HepG2 (cell line): Measurements from ENCODE around the gene TOLLIP. TPM values are rescaled to one million over a fixed set of nuclear protein-coding genes. Genes with fewer than 3 reads are reported as not detected.
A peak's percentile ranks its signal among the peaks of the same experiment; 100 is the strongest.

ENCODE experiments used
- BORCS8-MEF2B ChIP-seq: sonication (generic); formaldehyde crosslinking; IDR thresholded peaks from 2 replicates; pipeline ENCODE4 v1.8.0; 2022; ENCODE audit warnings: mild to moderate bottlenecking, missing genetic modification reagents
- KDM5A ChIP-seq: fragments of 200-600 bp; sonication (generic); IDR thresholded peaks from 2 replicates; pipeline ENCODE4 v1.7.0; 2018; ENCODE audit warnings: antibody characterized with exemption, mild to moderate bottlenecking, low read length, borderline replicate concordance
- MYNN ChIP-seq: sonication (generic); formaldehyde crosslinking; IDR thresholded peaks from 2 replicates; pipeline ENCODE4 v1.4.0; 2020; ENCODE audit warnings: mild to moderate bottlenecking, low read depth, missing genetic modification reagents
- NKX3-1 ChIP-seq: sonication (generic); formaldehyde crosslinking; IDR thresholded peaks from 2 replicates; pipeline ENCODE4 v1.5.0; 2020; ENCODE audit warnings: missing genetic modification reagents
- PRPF4 ChIP-seq: fragments of 200-400 bp; formaldehyde crosslinking; IDR thresholded peaks from 2 replicates; pipeline ENCODE4 v1.6.1; 2016; ENCODE audit warnings: low read length, low read depth; ENCODE audit not compliant: poor library complexity, severe bottlenecking
- REPIN1 ChIP-seq: sonication (generic); formaldehyde crosslinking; IDR thresholded peaks from 2 replicates; pipeline ENCODE4 v1.8.0; 2022; ENCODE audit warnings: missing genetic modification reagents, low read depth, mild to moderate bottlenecking, borderline replicate concordance
- SOX6 ChIP-seq, 2 experiments: fragments of 450-650 bp in 1 of 2; sonication (generic) in 1 of 2; formaldehyde crosslinking in 1 of 2; IDR thresholded peaks; 2 replicates each; pipeline versions ENCODE4 v1.4.0 to v1.6.1; 2017 to 2020; ENCODE audit warnings: antibody characterized with exemption in 1 of 2, mild to moderate bottlenecking in 1 of 2, missing genetic modification reagents in 1 of 2
- TRIM24 ChIP-seq: sonication (generic); formaldehyde crosslinking; IDR thresholded peaks from 2 replicates; pipeline ENCODE4 v1.8.0; 2022; ENCODE audit warnings: mild to moderate bottlenecking, missing genetic modification reagents
- ZBTB20 ChIP-seq: sonication (generic); formaldehyde crosslinking; IDR thresholded peaks from 2 replicates; pipeline ENCODE4 v1.8.1; 2023; ENCODE audit warnings: missing genetic modification reagents, low read depth, mild to moderate bottlenecking, borderline replicate concordance
- ZNF234 ChIP-seq: sonication (generic); formaldehyde crosslinking; conservative IDR thresholded peaks from 2 replicates; pipeline ENCODE4 v1.5.1; 2020; ENCODE audit warnings: mild to moderate bottlenecking, missing genetic modification reagents
- ZNF383 ChIP-seq: sonication (generic); formaldehyde crosslinking; IDR thresholded peaks from 2 replicates; pipeline ENCODE4 v1.4.0; 2020; ENCODE audit warnings: missing genetic modification reagents, mild to moderate bottlenecking, borderline replicate concordance
- ZNF460 ChIP-seq: sonication (generic); formaldehyde crosslinking; IDR thresholded peaks from 2 replicates; pipeline ENCODE4 v1.5.1; 2020; ENCODE audit warnings: missing genetic modification reagents, mild to moderate bottlenecking, borderline replicate concordance
- ZNF547 ChIP-seq: sonication (generic); formaldehyde crosslinking; IDR thresholded peaks from 2 replicates; pipeline ENCODE4 v1.5.1; 2020; ENCODE audit warnings: mild to moderate bottlenecking, missing genetic modification reagents
- ZNF83 ChIP-seq: sonication (generic); formaldehyde crosslinking; IDR thresholded peaks from 2 replicates; pipeline ENCODE4 v1.4.0; 2020; ENCODE audit warnings: missing genetic modification reagents, mild to moderate bottlenecking, borderline replicate concordance
- polyA plus RNA-seq, 8 experiments: library from polyadenylated mRNA; depleted of rRNA in 3 of 8; stranded (reverse) in 7 of 8; unstranded in 1 of 8; fragments of >200 nt; fragmentation: Illumina TruSeq in 4 of 8; extraction: Trizol in 4 of 8; gene quantifications; 2 replicates each; pipeline versions ENCODE4 v1.2.1 to v1.2.3, GENCODE V29; 2011 to 2016; ENCODE audit warnings: low read depth in 4 of 8, missing spikeins in 1 of 8, mixed read lengths in 1 of 8; ENCODE audit not compliant: insufficient read depth in 1 of 8
- total RNA-seq, 5 experiments: library from RNA; depleted of rRNA; stranded (reverse); fragments of >200 nt; fragmentation: Illumina TruSeq; extraction: Trizol; gene quantifications; 2 replicates each; pipeline ENCODE4 v1.2.3, GENCODE V29; 2016; ENCODE audit warnings: low read depth in 1 of 5
- TF ChIP-seq, protein P1 (sequence below): sonication (generic); formaldehyde crosslinking; IDR thresholded peaks from 2 replicates; pipeline ENCODE4 v1.5.1; 2020; ENCODE audit warnings: mild to moderate bottlenecking, missing genetic modification reagents
- TF ChIP-seq, protein P2 (sequence below): sonication (generic); formaldehyde crosslinking; conservative IDR thresholded peaks from 2 replicates; pipeline ENCODE4 v1.8.0; 2022; ENCODE audit warnings: low read depth, missing genetic modification reagents
- TF ChIP-seq, protein P3 (sequence below): IDR thresholded peaks from 2 replicates; pipeline ENCODE4 v1.6.1; 2016; ENCODE audit warnings: mild to moderate bottlenecking, missing biosample characterization, missing genetic modification reagents
- TF ChIP-seq, protein P4 (sequence below): sonication (generic); formaldehyde crosslinking; IDR thresholded peaks from 2 replicates; pipeline ENCODE4 v1.9.0; 2022; ENCODE audit warnings: missing genetic modification reagents, mild to moderate bottlenecking, borderline replicate concordance
- TF ChIP-seq, protein P5 (sequence below): sonication (generic); formaldehyde crosslinking; IDR thresholded peaks from 2 replicates; pipeline ENCODE4 v1.5.0; 2020; ENCODE audit warnings: mild to moderate bottlenecking, missing genetic modification reagents, moderate library complexity

TOLLIP gene
- total and polyA plus RNA-seq, 2 of the 13 experiments (the other 11 are each of a cell fraction or from before 2014, with no cell fraction given), result 25.9 to 47.5 TPM

DNA sequence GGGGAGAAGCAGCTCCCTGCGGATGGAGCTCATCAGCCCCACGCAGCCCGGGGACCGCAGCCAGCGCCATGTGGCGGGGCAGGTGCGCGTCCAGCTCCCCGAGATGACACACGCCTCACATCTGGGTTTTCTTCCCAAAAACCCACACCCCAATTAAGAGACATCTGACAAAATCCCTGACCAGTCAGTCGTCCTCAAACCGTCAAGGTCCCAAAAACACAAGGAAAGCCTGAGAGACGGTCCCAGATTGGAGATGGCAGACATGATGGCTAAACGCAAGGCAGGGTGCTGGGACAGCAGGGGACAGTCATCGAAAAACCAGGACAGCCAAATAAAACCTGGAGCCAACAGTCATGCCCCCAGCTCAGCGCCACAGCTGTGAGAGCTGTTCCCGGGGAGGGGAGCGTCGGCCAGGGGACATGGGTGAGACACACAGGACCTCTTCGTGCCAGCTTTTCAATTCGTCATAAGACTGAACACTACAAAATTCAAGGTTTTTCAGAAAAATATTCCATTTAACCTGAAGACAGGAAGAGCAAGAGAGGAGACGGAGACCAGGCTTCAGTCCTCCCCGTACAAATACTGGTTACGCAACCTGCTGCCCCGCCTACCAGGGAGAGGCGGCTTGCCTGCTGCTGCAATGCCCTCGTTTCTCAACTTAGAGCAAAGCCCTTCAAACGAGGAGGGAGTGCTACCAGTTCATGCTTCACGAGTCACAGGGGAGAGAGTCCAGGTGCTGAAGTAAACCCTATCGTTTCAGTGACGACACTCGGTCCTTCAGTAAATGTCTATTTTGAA, 10.5 kb downstream of the TOLLIP start (continued):
- TF ChIP-seq ZBTB20 (CRISPR knock-in tag), result 0 out of 2 replicates have a peak, but pooled peaks have one; percentile 34
- TF ChIP-seq ZNF234, result no peak
- TF ChIP-seq, protein P1, sequence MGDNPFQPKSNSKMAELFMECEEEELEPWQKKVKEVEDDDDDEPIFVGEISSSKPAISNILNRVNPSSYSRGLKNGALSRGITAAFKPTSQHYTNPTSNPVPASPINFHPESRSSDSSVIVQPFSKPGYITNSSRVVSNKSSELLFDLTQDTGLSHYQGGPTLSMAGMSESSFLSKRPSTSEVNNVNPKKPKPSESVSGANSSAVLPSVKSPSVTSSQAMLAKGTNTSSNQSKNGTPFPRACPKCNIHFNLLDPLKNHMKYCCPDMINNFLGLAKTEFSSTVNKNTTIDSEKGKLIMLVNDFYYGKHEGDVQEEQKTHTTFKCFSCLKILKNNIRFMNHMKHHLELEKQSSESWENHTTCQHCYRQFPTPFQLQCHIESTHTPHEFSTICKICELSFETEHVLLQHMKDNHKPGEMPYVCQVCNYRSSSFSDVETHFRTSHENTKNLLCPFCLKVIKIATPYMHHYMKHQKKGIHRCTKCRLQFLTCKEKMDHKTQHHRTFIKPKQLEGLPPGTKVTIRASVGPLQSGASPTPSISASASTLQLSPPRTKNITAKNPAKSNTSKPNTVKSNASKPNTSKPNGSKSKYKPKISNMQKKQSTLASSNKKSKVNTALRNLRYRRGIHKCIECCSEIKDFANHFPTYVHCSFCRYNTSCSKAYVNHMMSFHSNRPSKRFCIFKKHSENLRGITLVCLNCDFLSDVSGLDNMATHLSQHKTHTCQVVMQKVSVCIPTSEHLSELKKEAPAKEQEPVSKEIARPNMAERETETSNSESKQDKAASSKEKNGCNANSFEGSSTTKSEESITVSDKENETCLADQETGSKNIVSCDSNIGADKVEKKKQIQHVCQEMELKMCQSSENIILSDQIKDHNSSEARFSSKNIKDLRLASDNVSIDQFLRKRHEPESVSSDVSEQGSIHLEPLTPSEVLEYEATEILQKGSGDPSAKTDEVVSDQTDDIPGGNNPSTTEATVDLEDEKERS, result peak; percentile 79; the same call in 1 of the 2 replicates
- TF ChIP-seq ZNF460, result no peak; the same call in 1 of the 2 replicates
- TF ChIP-seq, protein P2, sequence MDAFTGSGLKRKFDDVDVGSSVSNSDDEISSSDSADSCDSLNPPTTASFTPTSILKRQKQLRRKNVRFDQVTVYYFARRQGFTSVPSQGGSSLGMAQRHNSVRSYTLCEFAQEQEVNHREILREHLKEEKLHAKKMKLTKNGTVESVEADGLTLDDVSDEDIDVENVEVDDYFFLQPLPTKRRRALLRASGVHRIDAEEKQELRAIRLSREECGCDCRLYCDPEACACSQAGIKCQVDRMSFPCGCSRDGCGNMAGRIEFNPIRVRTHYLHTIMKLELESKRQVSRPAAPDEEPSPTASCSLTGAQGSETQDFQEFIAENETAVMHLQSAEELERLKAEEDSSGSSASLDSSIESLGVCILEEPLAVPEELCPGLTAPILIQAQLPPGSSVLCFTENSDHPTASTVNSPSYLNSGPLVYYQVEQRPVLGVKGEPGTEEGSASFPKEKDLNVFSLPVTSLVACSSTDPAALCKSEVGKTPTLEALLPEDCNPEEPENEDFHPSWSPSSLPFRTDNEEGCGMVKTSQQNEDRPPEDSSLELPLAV (CRISPR knock-in tag), result no peak
- TF ChIP-seq MYNN, result 0 out of 2 replicates have a peak, but pooled peaks have one; percentile 18
- TF ChIP-seq ZNF383 (CRISPR knock-in tag), result no peak
- TF ChIP-seq ZNF547, result no peak
- TF ChIP-seq, protein P3, sequence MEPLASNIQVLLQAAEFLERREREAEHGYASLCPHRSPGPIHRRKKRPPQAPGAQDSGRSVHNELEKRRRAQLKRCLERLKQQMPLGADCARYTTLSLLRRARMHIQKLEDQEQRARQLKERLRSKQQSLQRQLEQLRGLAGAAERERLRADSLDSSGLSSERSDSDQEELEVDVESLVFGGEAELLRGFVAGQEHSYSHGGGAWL (CRISPR knock-in tag), result no peak
- TF ChIP-seq REPIN1 (CRISPR knock-in tag), result peak; percentile 86; the same call in 1 of the 2 replicates
- TF ChIP-seq, protein P4, sequence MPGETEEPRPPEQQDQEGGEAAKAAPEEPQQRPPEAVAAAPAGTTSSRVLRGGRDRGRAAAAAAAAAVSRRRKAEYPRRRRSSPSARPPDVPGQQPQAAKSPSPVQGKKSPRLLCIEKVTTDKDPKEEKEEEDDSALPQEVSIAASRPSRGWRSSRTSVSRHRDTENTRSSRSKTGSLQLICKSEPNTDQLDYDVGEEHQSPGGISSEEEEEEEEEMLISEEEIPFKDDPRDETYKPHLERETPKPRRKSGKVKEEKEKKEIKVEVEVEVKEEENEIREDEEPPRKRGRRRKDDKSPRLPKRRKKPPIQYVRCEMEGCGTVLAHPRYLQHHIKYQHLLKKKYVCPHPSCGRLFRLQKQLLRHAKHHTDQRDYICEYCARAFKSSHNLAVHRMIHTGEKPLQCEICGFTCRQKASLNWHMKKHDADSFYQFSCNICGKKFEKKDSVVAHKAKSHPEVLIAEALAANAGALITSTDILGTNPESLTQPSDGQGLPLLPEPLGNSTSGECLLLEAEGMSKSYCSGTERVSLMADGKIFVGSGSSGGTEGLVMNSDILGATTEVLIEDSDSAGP (CRISPR knock-in tag), result no peak
- TF ChIP-seq TRIM24 (CRISPR knock-in tag), result 0 out of 2 replicates have a peak, but pooled peaks have one; percentile 25
- no peak for TF ChIP-seq PRPF4
- no peak for TF ChIP-seq NKX3-1 (CRISPR knock-in tag)
- TF ChIP-seq SOX6 (IDR thresholded peaks at IDR 0.05), result no peak
- peak; percentile 70 for TF ChIP-seq SOX6 (CRISPR knock-in tag; IDR thresholded peaks at IDR 0.05)
- no peak for TF ChIP-seq ZNF83 (CRISPR knock-in tag)
- no peak for TF ChIP-seq KDM5A
- TF ChIP-seq, protein P5, sequence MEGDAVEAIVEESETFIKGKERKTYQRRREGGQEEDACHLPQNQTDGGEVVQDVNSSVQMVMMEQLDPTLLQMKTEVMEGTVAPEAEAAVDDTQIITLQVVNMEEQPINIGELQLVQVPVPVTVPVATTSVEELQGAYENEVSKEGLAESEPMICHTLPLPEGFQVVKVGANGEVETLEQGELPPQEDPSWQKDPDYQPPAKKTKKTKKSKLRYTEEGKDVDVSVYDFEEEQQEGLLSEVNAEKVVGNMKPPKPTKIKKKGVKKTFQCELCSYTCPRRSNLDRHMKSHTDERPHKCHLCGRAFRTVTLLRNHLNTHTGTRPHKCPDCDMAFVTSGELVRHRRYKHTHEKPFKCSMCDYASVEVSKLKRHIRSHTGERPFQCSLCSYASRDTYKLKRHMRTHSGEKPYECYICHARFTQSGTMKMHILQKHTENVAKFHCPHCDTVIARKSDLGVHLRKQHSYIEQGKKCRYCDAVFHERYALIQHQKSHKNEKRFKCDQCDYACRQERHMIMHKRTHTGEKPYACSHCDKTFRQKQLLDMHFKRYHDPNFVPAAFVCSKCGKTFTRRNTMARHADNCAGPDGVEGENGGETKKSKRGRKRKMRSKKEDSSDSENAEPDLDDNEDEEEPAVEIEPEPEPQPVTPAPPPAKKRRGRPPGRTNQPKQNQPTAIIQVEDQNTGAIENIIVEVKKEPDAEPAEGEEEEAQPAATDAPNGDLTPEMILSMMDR, result peak; percentile 25; the same call in 1 of the 2 replicates
- peak; percentile 38; the same call in 1 of the 2 replicates for TF ChIP-seq BORCS8-MEF2B
